GM18870 (cell line): ENCODE results near the gene GBGT1.
"Not testable (repeated sequence)": the region's sequence is repeated elsewhere in the genome, so short reads cannot be mapped to it uniquely, and the experiment has no call there.

Source experiments
- ATAC-seq: cut with Tn5 transposase; IDR thresholded peaks from one replicate; pipeline ENCODE4 v1.9.1; 2021; ENCODE audit warnings: moderate library complexity; ENCODE audit not compliant: unreplicated experiment

Gene GBGT1

DNA sequence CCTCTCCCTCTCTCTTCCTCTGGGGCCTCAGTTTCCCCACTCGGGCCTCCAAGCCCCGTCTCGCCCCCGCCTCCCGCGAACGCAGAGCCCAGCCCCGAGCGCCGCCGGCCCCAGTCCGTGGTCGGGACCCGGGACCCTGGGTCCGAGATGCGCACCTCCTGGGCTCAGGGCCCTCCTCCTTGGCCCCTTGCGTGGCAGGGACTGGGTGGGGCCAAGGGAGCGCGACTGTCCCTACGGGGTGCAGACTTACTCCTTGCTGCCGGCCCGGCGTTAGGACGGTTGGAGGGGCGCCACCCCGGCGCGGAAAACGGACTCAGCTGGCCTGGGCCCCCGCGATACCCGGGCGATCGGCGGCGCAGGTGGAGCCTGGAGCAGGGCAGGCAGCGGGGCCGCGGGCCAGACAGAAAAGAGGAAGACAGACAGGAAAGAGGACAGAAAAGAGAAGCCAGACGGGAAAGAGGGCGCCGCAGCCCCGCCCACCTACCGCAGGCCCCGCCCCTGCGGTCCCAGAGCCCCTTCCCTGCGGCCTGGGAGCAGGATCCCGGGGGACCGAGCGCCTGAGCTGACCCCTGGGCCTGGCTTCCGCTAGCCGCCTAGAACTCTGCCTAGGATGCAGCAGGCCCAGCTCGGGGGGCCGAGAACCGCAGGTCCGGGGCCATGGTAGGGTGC, at the start of gene GBGT1:
GBGT1 (minus strand) TSS at position 411 of the 669 bp plus-strand sequence. CDS start 1,502 bp downstream, outside the sequence.
- ATAC-seq = no peak

DNA sequence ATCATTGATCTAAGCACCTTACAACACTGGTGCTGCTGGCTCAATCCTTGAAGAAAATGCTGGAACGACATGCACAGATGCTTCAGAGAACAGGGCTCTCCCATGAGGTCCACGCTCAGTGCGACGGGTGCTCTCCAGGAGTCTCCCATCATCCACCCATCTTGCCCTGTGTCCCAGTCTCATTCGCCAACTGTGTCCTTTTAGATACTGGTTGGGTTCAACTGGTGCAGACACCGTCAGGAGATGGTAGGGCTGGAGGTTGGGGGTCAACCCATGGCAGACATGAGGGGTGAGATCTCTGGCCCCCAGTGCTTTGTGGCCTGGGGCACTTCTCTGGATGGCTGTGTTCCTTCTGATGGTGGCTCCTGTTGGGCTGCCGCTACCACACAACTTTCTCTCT, 46.9 kb upstream of the GBGT1 start:
- no peak for ATAC-seq

DNA sequence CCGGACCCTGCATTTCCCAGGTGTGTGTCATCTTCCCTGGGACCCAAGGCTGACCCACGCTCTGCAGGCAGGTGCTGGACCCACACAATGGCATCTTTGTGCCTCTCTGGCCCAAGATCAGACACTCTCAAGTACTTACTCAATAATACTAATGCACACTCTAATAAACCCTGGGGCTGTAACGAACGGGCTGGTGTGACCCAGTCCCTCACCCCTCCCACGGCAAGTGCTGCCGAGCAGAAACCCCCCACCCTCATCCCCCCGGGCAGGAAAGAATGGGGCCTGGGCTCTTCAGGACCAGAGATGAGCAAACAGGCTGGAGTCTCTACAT, 46.5 kb upstream of the GBGT1 start:
- ATAC-seq = no peak

DNA sequence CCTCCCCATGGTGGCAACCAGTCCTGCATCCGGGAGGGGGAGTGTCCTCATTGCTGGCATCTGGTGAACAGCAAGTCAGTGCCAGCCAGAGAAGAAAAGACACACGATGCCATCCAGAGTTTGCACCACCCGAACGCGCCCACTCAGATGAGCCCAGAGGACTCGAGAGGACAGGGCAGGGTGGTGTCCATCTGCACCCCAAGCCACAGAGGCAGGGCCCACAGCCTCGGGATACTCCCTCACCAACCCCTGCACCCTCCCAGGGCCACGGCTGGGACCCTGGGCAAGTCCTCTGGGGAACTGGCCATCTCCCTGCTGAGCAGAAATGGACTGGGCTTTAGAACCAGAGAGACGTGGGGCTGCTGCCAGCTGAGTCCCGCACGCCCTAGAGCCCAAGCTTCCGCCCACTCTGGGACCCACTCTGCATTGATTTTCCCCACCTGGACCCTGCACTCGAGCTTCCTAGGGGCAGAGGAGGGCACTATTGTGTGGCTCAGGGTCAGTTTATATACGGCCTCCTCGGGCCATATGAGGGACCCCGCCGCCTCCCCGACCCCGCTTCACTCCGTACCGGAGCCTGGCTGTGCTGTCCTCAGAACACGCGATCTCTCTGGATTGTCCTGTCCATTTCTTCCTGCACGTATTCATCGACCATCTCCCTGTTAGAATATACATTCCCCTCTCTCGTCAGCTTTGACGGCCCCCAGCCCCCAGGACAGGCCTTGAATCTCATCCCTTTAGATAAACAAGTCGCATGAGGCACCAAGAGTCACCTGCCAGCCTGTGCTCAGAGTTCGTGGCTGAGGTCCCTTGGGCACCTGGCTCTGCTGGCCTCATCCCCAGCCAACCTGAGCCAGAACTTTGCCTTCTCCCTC, 45.9 kb upstream of the GBGT1 start:
- not testable (repeated sequence) for ATAC-seq

DNA sequence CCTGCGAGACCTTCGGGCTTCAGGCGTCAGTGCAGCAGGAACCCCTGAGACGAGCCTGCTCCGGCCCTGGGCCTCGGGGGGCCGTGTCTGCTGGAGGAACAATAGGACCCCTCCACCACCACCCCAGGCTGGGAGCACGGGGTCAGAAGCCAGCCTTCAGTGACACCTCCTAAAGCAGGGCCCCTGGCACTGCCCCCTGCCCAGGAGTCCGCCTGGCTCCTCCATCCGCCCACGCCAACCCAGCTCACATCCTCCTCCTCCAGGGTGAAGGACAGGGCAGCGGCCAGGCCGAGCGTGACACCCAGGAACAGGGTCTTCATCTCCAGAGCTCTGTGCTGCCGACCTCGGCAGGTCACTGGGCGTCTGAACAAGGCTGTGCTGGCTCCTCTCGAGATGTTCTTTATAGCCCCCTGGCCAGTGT, 45.2 kb upstream of the GBGT1 start, which contains the start of gene OBP2B:
OBP2B (minus strand) TSS at position 371 of the 421 bp plus-strand sequence; CDS start at position 320, 51 bp downstream.
- not testable (repeated sequence) for ATAC-seq

DNA sequence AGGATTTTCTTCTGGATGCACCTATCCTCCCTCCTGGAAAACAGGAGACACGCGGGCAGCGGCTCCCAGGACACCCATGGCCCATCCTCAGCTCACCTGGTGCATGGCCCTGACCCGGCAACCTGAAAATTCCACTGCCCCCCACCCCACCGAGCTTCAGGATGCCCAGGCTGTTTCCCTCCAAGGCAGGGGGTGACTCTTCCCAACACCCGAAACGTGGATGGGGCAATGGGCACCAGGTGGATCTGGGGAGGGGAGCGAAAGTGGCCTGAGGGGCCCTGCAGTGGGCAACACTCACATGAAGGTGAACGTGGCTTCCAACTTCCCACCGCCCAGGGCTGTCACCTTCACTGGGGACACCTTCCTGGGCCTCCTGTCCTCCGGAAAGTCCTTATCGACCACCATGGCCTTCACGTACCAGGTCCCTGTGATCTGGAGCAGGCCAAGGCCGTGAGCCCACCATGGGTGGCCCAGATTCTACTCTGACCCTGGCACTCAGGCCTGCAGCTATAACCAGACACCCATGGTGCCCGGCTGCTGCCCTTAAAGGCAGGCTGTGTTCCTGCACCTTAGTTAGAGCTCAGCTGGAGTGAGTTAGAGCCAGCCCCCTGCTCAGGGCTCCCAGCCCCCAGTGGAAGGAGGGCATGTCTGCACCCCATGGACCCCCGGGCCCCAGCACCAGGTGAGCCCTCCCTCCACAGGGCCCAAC, 44.6 kb upstream of the GBGT1 start:
- not testable (repeated sequence) for ATAC-seq

DNA sequence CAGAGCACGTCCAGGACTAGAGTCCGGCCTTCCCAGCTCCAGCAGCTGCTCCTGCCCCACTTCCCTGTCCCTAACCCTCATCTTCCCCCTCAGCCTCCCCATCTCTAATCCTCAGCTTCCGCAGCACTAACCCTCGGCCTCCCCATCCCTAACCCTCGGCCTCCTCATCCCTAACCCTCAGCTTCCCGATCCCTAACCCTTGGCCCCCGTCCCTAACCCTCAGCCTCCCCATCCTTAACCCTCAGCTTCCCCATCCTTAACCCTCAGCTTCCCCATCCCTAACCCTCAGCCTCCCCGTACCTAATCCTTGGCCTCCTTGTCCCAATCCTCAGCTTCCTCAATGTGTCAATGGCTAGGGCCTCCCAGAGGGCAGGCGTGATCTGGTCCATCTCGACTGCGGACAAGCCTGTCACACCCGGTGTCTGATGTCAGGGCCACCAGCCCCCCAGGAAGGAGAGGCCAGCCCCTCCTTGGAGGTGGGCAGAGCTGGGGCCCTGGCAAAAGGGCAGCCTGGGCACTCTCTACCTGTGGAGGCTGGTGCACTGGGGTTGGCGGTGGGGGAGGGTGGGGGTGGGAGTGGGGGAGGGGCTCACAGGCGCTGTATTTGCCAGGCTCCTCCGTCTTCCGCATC, 43.9 kb upstream of the GBGT1 start:
- ATAC-seq = no peak

DNA sequence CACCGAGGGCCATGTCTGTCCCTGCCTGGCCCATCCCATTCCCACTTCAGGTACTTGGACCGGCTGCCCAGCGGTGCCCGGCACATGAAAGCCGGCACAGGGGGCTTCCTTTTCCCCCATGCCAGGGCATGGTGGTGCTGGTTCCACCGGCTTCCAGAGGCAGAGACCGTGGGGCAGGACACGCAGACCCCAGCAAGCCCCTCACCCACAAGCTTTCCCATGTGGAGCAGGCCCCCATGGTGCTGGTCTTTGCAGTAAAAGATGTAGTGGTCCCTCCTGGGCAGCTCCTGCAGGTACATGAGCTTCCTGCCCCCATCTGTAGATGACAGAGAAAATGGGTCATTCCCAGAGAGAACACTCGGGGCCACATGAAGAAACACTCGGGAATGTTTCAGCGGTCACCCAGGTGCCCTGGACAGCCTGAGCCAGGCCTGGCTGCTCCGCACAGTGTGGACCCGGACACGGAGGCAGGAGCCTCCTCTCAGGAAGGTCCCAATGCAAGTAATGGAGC, 43.4 kb upstream of the GBGT1 start:
- no peak for ATAC-seq

DNA sequence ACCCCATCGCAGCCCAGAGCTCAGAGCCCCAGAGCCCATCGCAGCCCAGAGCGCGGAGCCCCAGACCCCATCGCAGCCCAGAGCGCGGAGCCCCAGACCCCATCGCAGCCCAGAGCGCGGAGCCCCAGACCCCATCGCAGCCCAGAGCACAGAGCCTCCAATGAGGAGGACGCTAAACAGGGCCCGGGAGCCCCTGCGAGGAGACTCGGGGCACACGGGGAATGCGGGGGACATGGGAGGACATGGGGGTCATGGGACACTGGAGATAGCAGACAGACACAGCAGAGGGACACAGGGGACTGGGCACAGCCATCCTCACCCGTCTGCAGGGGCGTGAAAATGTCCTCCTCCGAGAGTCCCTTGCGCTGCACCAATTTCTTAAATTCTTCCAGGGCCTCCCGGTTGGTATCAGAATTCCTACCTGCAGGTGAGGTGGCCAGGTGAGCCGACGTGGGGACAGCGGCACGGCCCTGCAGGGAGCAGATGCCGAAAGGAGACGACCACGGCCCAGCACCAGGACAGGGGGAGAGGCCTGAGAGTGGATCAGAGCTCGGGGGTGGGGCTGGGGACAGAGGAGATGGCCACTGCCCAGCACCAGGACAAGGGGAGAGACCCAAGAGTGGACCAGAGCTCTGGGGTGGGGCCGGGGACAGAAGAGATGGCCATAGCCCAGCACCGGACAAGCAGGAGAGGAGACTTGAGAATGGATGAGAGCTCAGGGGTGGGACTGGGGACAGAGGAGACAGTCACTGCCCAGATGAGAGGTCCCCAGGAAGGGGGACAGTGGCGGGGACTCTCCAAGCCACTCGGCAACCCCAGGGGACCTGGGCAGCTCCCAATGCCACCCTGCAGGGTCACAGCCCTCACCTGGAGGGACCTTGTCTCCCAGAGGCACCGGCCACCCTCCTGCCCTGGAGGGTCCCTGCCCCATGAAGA, 42.5 kb upstream of the GBGT1 start:
- no peak for ATAC-seq

DNA sequence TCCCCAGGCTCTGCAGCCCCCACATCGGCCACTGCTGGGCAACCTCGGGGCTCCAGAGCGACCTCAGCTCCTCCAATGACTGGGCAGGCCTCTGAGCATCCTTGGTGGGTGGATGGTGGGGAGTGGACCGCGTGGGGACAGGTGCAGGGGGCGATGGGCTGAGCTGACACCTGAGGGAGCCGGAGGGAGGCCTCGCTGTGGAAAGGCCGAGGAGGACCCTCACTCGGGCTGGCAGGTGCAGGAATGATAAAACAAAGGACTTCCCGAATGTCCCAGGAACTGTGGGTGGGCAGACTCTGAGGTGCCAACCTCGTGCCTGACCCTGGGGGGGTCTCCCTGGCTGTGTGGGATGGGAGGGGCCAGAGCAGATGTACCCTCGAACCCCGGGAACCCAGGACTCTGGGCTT, 41.8 kb upstream of the GBGT1 start:
- ATAC-seq = not testable (repeated sequence)

DNA sequence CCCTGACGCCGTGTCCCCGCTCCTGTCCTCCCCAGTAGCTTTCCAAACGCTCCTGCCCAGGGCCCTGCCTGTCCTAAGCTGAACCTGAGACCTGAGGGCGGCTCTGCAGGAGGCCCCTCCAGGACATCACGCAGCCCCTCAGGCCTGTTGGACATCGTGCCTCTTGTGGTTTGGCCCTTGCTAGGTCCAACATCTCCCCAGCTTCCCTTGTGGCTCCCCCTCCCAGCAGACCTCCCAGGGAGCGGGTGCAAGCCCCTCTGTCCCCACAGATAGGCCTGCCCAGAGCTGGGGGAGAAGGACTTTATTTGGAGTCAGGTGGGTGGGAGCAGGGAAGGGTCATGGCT, 41.3 kb upstream of the GBGT1 start:
- ATAC-seq = no peak

DNA sequence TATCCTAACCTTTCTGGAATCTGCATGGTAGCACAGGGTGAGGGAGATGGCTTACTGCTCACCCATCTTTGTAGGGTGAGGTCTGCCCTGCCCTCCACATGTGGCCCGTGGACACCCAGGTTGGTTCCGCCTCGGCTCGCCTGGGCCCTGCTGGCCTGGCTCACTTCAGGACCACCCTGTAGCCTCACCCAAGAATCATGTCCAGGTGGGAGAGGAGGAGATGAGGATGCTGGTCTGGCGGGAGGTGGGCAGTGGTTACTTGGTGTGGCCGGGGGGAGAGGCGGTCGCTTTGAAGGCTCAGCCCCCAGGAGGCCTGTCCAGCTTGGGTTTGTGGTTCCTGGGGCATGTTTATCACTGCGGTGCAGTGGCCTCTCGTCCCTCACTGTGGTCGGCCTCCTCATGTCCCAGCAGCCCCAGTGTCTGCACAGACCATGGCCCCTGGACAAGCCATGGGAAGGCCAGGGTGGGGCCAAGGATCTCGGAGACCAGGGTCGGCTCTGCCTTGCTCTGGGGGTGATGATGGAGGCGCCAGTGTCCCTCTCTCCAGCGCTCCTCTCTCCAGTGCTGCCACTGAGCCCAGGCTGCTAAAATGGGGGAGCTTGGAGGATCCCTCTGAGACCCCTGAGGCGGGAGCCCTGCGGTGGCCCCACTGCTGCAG, 40.8 kb upstream of the GBGT1 start:
- ATAC-seq = no peak

DNA sequence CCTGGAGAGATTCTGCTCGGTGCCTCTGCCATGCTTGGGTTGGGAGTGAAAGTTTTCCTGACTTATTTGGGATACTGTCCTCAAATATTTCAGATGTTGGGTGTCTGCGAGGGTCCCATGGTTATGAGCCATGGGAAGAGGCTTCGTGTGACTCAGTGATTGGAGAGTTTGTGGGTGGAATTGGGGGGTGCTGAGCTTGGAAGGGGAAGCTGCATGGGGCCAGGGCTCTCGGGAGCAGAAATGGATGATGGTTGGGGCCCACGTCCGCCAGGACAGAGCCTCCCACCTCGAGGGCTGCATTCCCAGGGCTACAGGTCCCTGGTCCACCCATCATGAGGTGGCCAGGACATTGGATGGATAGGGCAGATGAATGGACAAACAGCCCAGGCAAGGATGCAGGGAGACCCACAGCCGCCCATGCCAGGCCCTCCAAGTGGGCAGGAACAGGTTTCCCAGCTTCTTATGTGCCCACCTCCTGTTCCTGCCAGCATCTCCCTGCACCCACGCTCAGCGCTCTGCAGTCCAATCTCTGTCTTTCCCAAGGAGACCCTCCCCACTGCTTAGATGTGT, 39.9 kb upstream of the GBGT1 start:
- ATAC-seq = no peak

DNA sequence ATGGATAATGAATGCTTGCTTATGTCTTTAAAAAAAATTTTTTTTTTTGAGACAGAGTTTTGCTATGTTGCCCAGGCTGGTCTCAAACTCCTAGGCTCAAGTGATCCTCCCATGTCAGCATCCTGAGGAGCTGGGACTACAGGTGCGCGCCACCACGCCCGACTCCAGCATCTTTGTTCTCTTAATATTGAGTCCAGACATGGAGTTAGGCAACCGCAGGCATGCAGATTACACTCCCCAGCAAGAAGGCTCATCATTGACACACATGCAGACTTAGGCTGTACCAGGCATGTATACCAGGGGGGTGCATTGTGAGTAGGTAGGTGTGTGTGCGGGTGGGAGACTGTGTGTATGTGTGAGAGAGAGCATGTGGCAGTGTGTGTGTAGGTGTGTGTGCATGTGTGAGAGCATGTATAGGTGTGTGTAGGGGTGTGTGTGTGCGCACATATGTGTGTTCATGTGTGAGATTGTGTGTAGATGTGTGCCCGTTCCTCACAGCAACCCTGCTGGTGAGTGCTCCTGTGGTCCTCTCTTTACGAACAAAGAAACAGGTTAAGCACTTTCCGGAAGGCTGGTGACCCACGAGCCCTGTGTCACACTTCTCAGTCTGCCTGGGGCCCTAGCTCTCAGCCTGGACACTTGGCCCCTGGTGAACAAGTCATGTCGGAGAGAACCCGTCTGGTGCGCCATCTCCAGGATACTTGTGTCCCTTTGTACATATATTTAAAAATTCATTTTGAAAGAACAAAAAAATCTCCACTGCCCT, 39.2 kb upstream of the GBGT1 start:
- no peak for ATAC-seq

DNA sequence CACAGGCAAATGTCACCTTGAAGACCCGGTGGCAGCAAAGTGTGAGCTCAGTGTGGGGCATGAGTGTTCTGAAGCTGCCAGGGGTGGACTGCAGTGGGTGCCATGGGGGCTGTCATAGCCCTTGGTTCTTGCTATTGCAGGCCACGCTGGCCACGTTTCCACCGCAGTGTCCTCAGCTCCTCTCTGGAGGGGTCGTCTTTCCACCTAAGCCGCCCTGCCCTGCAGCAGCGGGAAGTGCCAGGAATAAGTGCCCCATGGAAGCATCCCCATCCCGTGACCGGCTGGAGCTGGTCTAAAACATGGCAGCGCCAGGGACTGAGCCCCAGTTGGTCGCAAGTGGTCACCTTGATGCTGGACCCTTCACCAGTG, 38.4 kb upstream of the GBGT1 start:
- ATAC-seq = no peak

DNA sequence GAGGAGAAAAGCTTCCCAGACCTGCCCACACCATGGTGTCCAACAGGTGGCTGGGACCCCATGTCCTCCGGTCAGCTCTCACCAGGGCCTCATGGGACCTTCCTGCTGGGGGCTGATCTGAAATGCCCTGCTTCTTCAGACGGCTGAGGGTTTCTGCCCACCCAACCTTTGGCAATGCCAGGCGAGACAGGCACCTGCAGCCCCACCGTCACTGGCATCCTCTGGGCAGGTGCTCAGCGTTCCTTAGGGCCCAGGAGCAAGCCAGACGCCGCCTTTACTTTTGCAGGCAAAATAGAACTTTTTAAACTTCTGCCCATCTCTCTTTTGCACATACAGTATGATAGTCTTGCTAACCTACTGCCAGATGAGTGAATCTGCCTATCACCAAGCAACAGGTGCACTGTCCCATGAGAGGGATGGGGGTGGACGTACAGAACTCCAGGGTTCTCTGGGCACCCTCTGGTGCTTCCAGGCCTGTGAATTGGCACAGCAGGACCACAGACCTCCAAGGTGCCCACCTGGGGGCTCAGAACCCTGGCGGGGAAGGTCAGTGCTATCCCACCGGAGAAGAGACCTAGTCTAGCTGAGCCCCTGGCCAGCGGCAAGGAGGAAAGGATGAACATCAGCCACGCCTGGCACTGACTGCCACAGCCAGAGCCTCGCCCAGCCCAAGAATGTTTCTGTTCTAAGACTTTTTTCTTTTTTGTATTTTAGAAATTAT, 37.9 kb upstream of the GBGT1 start:
- no peak for ATAC-seq

DNA sequence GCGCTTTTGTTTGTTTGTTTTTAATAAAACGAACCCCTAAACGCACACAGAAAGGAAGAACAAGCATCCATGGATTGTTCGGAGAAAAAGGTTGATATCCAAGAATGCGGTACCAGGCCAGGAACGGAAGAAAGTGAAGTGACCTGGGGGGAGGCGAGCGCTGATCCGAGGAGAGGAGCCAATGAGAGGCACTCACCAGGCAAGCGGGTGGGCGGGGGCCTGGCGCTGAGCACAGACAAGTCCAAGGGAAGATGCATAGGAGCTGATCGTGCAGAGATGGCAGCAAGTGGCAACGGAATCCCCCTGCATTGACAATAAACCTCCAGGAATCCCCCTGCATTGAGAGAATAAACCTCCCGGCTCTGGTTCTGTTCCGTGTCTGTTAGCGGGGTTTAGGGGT, 36.9 kb upstream of the GBGT1 start:
- no peak for ATAC-seq
